SU-DHL-6 (cell line): ENCODE measurements around the gene CDC123.

Experiments
- H2AFZ ChIP-seq: fragments of 200-600 bp; sonication (generic); 2 replicates; pipeline ENCODE4 v1.6.1; 2014; ENCODE audit warnings: low read depth, mild to moderate bottlenecking, moderate library complexity, mixed read lengths, antibody characterized with exemption, low read length; ENCODE audit not compliant: severe bottlenecking
- H3F3A ChIP-seq: fragments of 200-600 bp; shearing (Covaris generic); 2 replicates; pipeline ENCODE4 v1.6.0; 2016; ENCODE audit warnings: antibody characterized with exemption, mild to moderate bottlenecking; ENCODE audit not compliant: insufficient read depth
- H3K27ac ChIP-seq: fragments of 200-600 bp; sonication (generic); 2 replicates; pipeline ENCODE4 v1.5.1; 2016; ENCODE audit warnings: low read depth, mild to moderate bottlenecking, low read length, moderate library complexity, mixed read lengths
- H3K27me3 ChIP-seq: fragments of 200-600 bp; sonication (generic), shearing (Covaris generic); 2 replicates; pipeline ENCODE4 v1.6.0; 2014; ENCODE audit warnings: mild to moderate bottlenecking, low read length
- H3K36me3 ChIP-seq: fragments of 200-600 bp; sonication (generic); 2 replicates; pipeline ENCODE4 v1.6.1; 2014; ENCODE audit warnings: mild to moderate bottlenecking, low read length, mixed read lengths
- H3K4me2 ChIP-seq: fragments of 300-600, 200-600 bp; shearing (Covaris generic), sonication (generic); 2 replicates; pipeline ENCODE4 v1.6.0; 2014; ENCODE audit warnings: low read length, low read depth, mild to moderate bottlenecking; ENCODE audit not compliant: poor library complexity, severe bottlenecking
- H3K4me3 ChIP-seq: fragments of 200-600 bp; sonication (generic); 2 replicates; pipeline ENCODE4 v1.5.1; 2014; ENCODE audit warnings: antibody characterized with exemption, low read length, mild to moderate bottlenecking, mixed read lengths; ENCODE audit not compliant: insufficient read depth, poor library complexity, severe bottlenecking
- H3K79me2 ChIP-seq: fragments of 200-600 bp; sonication (generic); 2 replicates; pipeline ENCODE4 v1.6.1; 2014; ENCODE audit warnings: mild to moderate bottlenecking, low read length, moderate library complexity; ENCODE audit not compliant: insufficient read depth
- H3K9ac ChIP-seq: fragments of 200-600 bp; sonication (generic); 2 replicates; pipeline ENCODE4 v1.7.0; 2014; ENCODE audit warnings: mild to moderate bottlenecking, low read length
- H3K9me2 ChIP-seq: fragments of 200-600 bp; sonication (generic); replicated peaks from 2 replicates; pipeline ENCODE4 v1.6.1; 2014; ENCODE audit warnings: low read length; ENCODE audit not compliant: insufficient read depth
- H3K9me3 ChIP-seq: fragments of 200-600 bp; sonication (generic); 2 replicates; pipeline ENCODE4 v1.6.1; 2014; ENCODE audit warnings: low read length, mixed read lengths; ENCODE audit not compliant: insufficient read depth
- H4K20me1 ChIP-seq: fragments of 200-600 bp; sonication (generic); 2 replicates; pipeline ENCODE4 v1.6.1; 2014; ENCODE audit warnings: low read depth, mild to moderate bottlenecking, antibody characterized with exemption, low read length, moderate library complexity, mixed read lengths
- EZH2phosphoT487 ChIP-seq: fragments of 200-600 bp; sonication (generic), shearing (Covaris generic); conservative IDR thresholded peaks from 2 replicates; pipeline ENCODE4 v1.6.1; 2018; ENCODE audit warnings: mild to moderate bottlenecking, antibody characterized with exemption, low read length, moderate library complexity, mixed read lengths
- TF ChIP-seq, protein P1 (sequence below): fragments of 200-600 bp; sonication (generic); IDR thresholded peaks from one replicate; pipeline ENCODE4 v1.5.1; 2017; ENCODE audit warnings: antibody characterized with exemption, mild to moderate bottlenecking, low read length, moderate library complexity; ENCODE audit not compliant: insufficient read depth, poor library complexity, severe bottlenecking

The CDC123 gene

DNA sequence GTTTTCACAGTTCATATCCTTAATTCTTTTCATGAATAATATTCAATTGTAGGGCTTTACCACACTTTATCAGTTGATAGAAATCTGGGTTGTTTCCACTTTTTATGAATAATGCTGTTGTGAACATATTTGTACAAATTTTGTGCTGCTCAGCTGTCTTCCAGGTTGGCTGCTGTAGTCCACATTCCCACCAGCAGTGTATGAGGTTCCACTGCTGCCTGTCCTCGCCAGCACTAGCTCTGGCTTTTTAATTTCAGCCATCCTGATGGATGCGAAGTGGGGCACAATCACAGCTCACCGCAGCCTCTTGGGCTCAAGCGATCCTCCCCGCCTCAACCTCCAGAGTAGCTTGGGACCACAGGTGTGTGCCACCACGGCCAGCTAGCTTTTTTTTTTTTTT is 33.1 kb upstream of the CDC123 start:
- no peak overlapping the region for H3K4me3 ChIP-seq
- no peak overlapping the region for H3K4me2 ChIP-seq
- H3K9me2 ChIP-seq: no peaks in the 10 kb centered on the region
- no peaks in the 10 kb centered on the region for H3K9me3 ChIP-seq
- H3F3A ChIP-seq: no peaks in the 10 kb centered on the region; the same call in 1 of the 2 replicates
- H3K27ac ChIP-seq: no peak overlapping the region
- H3K27me3 ChIP-seq: no peaks in the 10 kb centered on the region
- no peak overlapping the region for H3K9ac ChIP-seq
- peaks cover 3% of the 10 kb centered on the region; the same call in 1 of the 2 replicates for H3K36me3 ChIP-seq
- H2AFZ ChIP-seq: no peak overlapping the region
- no peaks in the 10 kb centered on the region for H4K20me1 ChIP-seq
- H3K79me2 ChIP-seq: no peaks in the 10 kb centered on the region
- TF ChIP-seq EZH2phosphoT487: no peak
- TF ChIP-seq, protein P1, sequence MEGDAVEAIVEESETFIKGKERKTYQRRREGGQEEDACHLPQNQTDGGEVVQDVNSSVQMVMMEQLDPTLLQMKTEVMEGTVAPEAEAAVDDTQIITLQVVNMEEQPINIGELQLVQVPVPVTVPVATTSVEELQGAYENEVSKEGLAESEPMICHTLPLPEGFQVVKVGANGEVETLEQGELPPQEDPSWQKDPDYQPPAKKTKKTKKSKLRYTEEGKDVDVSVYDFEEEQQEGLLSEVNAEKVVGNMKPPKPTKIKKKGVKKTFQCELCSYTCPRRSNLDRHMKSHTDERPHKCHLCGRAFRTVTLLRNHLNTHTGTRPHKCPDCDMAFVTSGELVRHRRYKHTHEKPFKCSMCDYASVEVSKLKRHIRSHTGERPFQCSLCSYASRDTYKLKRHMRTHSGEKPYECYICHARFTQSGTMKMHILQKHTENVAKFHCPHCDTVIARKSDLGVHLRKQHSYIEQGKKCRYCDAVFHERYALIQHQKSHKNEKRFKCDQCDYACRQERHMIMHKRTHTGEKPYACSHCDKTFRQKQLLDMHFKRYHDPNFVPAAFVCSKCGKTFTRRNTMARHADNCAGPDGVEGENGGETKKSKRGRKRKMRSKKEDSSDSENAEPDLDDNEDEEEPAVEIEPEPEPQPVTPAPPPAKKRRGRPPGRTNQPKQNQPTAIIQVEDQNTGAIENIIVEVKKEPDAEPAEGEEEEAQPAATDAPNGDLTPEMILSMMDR: no peak

DNA sequence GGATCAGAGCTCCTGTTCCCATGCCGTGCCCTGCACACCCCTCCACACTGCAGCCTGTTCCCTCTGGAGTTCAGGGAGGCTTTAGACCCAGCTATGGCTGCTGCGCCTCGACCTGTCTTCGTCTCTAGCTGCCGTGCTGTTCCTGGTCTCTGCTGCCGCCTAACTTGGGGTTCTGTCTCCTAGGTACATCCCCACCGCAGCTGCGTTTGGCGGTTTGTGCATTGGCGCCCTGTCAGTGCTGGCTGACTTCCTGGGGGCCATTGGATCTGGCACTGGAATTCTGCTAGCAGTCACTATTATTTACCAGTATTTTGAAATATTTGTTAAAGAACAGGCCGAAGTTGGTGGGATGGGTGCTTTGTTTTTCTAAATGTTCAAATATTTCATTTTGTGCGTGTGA is 31.9 kb upstream of the CDC123 start:
- peaks cover 3% of the 10 kb centered on the region; the same call in 1 of the 2 replicates for H3K36me3 ChIP-seq
- no peak overlapping the region for H3K4me3 ChIP-seq
- no peaks in the 10 kb centered on the region for H3K9me2 ChIP-seq
- H3K27ac ChIP-seq: no peak overlapping the region
- no peaks in the 10 kb centered on the region for H3K9me3 ChIP-seq
- H2AFZ ChIP-seq: no peak overlapping the region
- H3K4me2 ChIP-seq: no peak overlapping the region
- no peaks in the 10 kb centered on the region; the same call in 1 of the 2 replicates for H3F3A ChIP-seq
- TF ChIP-seq EZH2phosphoT487: no peak
- TF ChIP-seq, protein P1: no peak
- H3K27me3 ChIP-seq: no peaks in the 10 kb centered on the region
- H3K79me2 ChIP-seq: no peaks in the 10 kb centered on the region
- no peak overlapping the region for H3K9ac ChIP-seq
- H4K20me1 ChIP-seq: no peaks in the 10 kb centered on the region

DNA sequence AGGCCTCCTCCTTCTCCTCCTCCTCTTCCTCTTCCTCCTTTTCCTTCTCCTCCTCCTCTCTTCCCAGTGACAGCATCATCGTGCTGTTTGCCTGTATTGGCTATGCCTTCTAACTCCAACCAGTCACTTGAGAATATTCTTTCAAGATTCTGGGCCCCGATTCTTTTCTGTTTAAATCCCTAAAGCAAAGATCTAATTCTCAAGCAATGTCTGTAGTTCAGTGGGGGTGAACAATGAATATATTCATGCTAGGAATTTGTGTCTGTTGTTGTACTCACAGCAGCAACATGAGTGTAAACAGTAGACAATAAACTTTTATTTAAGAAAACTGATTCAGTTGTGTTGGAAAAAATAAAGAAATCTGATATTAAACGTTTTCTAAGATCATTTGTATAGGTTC is 31.0 kb upstream of the CDC123 start:
- no peaks in the 10 kb centered on the region for H3K9me3 ChIP-seq
- no peaks in the 10 kb centered on the region for H3K9me2 ChIP-seq
- no peak overlapping the region for H2AFZ ChIP-seq
- H3K27ac ChIP-seq: no peak overlapping the region
- TF ChIP-seq, protein P1: no peak
- no peak for TF ChIP-seq EZH2phosphoT487
- H3K36me3 ChIP-seq: no peaks in the 10 kb centered on the region
- H3K4me3 ChIP-seq: no peak overlapping the region
- no peaks in the 10 kb centered on the region for H4K20me1 ChIP-seq
- H3K4me2 ChIP-seq: no peak overlapping the region
- H3F3A ChIP-seq: no peaks in the 10 kb centered on the region; the same call in 1 of the 2 replicates
- H3K27me3 ChIP-seq: no peaks in the 10 kb centered on the region
- H3K79me2 ChIP-seq: no peaks in the 10 kb centered on the region
- no peak overlapping the region for H3K9ac ChIP-seq
